Psoas muscle (tissue), 8 donors: ENCODE results near the gene CHST11. TPM values are rescaled to one million over a fixed set of nuclear protein-coding genes. Genes with fewer than 3 reads are reported as not detected.

Experiments used
- ATAC-seq, 4 donors: fragments of 200-7000 bp; cut with Tn5 transposase; one replicate each; pipeline ENCODE4 v1.9.1; 2020; ENCODE audit warnings: moderate library complexity in 3 of 4, mild to moderate bottlenecking in 2 of 4
- DNase-seq, 2 donors: peaks; one replicate each; pipeline ENCODE4 v3.0.0-alpha.2; 2020
- H3K27ac ChIP-seq: fragments of 200-600 bp; one replicate; pipeline ENCODE4 v1.8.0; 2022
- H3K27me3 ChIP-seq, 3 donors: fragments of 200-600 bp in 1 of 3; one replicate each; pipeline versions ENCODE4 v1.6.1 to v1.8.0; 2013 to 2022; ENCODE audit warnings: low read length in 2 of 3, mild to moderate bottlenecking in 2 of 3, moderate library complexity in 1 of 3; ENCODE audit not compliant: insufficient read depth in 3 of 3
- H3K36me3 ChIP-seq, 2 donors: fragments of 200-600 bp in 1 of 2; one replicate each; pipeline versions ENCODE4 v1.6.1 to v1.8.0; 2013 to 2022; ENCODE audit warnings: low read depth in 1 of 2, mild to moderate bottlenecking in 1 of 2, moderate library complexity in 1 of 2; ENCODE audit not compliant: insufficient read depth in 1 of 2
- H3K4me1 ChIP-seq: fragments of 200-600 bp; one replicate; pipeline ENCODE4 v1.8.0; 2022
- H3K4me3 ChIP-seq: fragments of 200-600 bp; one replicate; pipeline ENCODE4 v1.8.0; 2022; ENCODE audit warnings: mild to moderate bottlenecking
- H3K9me3 ChIP-seq: fragments of 200-600 bp; one replicate; pipeline ENCODE4 v1.8.0; 2022
- WGBS, 3 donors: extraction: QIAGEN DNeasy Blood & Tissue Kit; methylation state at CpG; one replicate each; pipeline versions ENCODE4 v1.1.6 to v1.1.7; 2013; 5-methylcytosine and 5-hydroxymethylcytosine counted together
- intact Hi-C, 2 donors: fragments of 100-400 bp; cut with DNase I; formaldehyde crosslinking; loops; one replicate each; pipeline versions ENCODE4 v1.11.0 to v1.14.2; 2022
- polyA plus RNA-seq, 3 donors: library from polyadenylated mRNA; stranded (reverse); fragments of 200-250 nt; gene quantifications; one replicate each; pipeline ENCODE4 v1.2.3, GENCODE V29; 2013
- total RNA-seq, 4 donors: library from RNA; stranded (reverse); fragmentation: NEBNext Ultra II Directional in 2 of 4; extraction: Animal tissue kit (Norgen Biotek cat#: 25700) in 2 of 4; gene quantifications; one replicate each; pipeline versions ENCODE4 v1.2.1 to v1.2.4, GENCODE V29; 2021 to 2023
- TF ChIP-seq, protein P1 (sequence below): fragments of 200-600 bp; IDR thresholded peaks from one replicate; pipeline ENCODE4 v1.8.0; 2022; ENCODE audit warnings: antibody characterized with exemption
- donor health status: healthy with polysubstance abuse.
- donor health status: DM: no; HTN: no; CAD: no; lungs with moderate emphysema.
- donor health status: Bipolar disorder and iron deficiency.
- donor health status: healthy.
- donor health status: DM: yes; HTN: yes; CAD: no.
- donor health status: DM: no; HTN: no; CAD: no.
- donor health status: DM: no; HTN: no; CAD: no.
- donor health status: DM: yes; HTN: yes; CAD: no.

The CHST11 gene
- total and polyA plus RNA-seq, 7 donors: 0.52 to 1.6 (median 1.0) TPM

DNA sequence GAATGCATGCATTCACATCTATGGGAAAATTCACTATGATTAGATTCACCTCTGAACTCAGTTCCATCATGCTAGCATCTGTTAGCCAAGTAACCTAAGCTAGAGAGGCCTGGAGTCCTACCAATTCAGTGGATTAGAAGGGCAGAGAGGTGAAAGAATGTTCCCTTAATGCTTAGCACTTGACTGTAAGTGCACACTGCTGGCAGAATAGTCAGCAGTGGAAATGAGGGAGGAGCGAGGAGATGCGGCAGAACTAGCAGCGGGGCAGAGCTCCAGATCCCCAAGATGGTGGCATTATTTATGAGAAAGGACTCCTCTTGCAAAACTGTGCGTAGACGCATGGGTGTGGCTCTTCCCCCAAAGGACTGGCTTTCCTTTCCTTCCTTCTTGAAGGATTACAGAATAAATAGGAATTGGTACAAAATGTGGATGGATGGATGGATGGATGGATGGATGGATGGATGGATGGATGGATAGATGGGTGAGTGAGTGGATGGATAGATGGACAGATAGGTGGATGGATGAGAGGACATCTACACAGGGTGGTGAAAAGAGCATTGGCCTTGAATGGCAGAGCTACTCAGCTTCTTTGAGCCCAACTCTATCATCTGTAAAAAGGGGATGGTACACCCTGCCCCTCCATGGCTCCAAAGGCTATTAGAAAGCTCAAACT, 227.2 kb downstream of the CHST11 start:
- intact Hi-C loops: no loop called here
- ATAC-seq (no peak), DNase-seq (no peak)
- Histone ChIP-seq H3K36me3 (no peaks in the 10 kb centered on the region), H3K27me3 (no peaks in the 10 kb centered on the region), H3K4me1 (no peaks in the 10 kb centered on the region), H3K9me3 (no peaks in the 10 kb centered on the region), H3K4me3 (no peak overlapping the region), H3K27ac (no peak overlapping the region)
- 66 to 82% (median 82%) methylated on average over 5 of the region's 5 CpGs for WGBS, 3 donors
- TF ChIP-seq, protein P1, sequence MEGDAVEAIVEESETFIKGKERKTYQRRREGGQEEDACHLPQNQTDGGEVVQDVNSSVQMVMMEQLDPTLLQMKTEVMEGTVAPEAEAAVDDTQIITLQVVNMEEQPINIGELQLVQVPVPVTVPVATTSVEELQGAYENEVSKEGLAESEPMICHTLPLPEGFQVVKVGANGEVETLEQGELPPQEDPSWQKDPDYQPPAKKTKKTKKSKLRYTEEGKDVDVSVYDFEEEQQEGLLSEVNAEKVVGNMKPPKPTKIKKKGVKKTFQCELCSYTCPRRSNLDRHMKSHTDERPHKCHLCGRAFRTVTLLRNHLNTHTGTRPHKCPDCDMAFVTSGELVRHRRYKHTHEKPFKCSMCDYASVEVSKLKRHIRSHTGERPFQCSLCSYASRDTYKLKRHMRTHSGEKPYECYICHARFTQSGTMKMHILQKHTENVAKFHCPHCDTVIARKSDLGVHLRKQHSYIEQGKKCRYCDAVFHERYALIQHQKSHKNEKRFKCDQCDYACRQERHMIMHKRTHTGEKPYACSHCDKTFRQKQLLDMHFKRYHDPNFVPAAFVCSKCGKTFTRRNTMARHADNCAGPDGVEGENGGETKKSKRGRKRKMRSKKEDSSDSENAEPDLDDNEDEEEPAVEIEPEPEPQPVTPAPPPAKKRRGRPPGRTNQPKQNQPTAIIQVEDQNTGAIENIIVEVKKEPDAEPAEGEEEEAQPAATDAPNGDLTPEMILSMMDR: no peak

DNA sequence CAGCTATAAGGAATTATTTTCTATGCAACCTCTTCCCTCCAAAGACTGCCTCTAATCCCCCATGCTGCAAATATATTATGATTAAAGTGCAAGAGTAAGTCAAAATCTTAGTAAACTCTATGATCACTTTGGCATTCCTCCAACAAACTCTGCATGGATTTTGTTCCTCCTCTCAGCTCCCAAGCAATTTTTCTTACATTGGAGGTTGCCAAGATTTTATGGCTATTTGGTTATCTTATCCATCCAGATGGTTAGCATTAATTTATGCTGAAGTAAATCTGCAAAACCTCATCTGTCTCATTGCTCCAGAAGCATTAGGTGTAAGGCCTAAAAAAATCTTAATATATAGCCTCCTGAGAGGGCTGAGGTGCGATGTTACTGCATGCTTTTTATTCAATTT, 228.1 kb downstream of the CHST11 start:
- no peak for ATAC-seq
- Histone ChIP-seq H3K27me3 (no peaks in the 10 kb centered on the region), H3K36me3 (no peaks in the 10 kb centered on the region), H3K9me3 (no peaks in the 10 kb centered on the region), H3K4me1 (no peaks in the 10 kb centered on the region), H3K4me3 (no peak overlapping the region), H3K27ac (no peak overlapping the region)
- intact Hi-C loops: no loop called here
- WGBS, 3 donors: 85 to 92% (median 86%) methylated on average over 1 of the region's 1 CpG
- DNase-seq: no peak
- TF ChIP-seq, protein P1: no peak

DNA sequence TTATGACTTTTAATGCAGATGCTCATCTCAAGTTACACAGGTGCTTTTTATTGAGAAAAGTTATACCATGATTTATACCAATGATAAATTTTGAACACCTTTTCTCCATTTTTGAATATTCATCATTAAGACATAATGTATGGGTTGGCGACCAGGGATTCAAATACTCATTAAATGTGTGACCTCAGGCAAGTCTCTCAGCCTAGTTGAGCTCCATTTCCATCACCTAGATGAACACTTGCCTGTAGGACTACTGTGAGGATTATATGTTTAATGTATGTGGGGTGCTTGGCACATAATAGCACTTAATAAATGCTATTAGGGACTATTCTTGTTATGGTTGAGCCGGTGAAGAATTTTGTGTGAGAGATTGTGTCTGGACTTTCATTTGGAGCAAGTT, 228.6 kb downstream of the CHST11 start:
- H3K9me3 ChIP-seq: no peaks in the 10 kb centered on the region
- H3K4me3 ChIP-seq: no peak overlapping the region
- WGBS, 3 donors: 54 to 76% (median 63%) methylated on average over 2 of the region's 2 CpGs
- ATAC-seq (no peak), DNase-seq (no peak)
- intact Hi-C loops: no loop called here
- H3K4me1 ChIP-seq: no peaks in the 10 kb centered on the region
- TF ChIP-seq, protein P1: no peak
- no peaks in the 10 kb centered on the region for H3K27me3 ChIP-seq
- H3K36me3 ChIP-seq: no peaks in the 10 kb centered on the region
- H3K27ac ChIP-seq: no peak overlapping the region

DNA sequence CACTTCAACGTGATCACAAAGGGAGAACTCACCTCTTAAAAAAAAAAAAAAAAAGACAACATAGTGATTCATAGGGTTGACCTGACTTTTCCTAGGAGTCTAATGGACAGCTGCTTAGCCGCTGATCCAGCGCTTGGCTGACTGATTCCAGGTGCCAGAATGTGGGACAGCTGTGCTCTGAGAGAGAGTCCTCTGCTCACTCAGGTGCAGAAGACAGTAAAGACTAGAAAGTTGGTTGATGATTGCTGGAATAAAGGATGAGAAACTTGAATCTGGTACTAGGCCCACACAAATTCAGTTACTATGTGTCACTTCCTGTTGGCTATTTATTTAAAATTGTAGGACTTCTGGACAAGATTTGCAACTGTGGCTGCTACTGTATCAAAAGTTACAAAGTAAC, 229.4 kb downstream of the CHST11 start:
- H3K27me3 ChIP-seq: no peaks in the 10 kb centered on the region
- peak in 1 of 4 donors; percentile 49 for ATAC-seq
- intact Hi-C loops: no loop called here
- no peak overlapping the region for H3K4me3 ChIP-seq
- H3K9me3 ChIP-seq: no peaks in the 10 kb centered on the region
- TF ChIP-seq, protein P1: no peak
- no peaks in the 10 kb centered on the region for H3K36me3 ChIP-seq
- DNase-seq: no peak
- H3K4me1 ChIP-seq: no peaks in the 10 kb centered on the region
- WGBS, 3 donors: 35 to 81% (median 62%) methylated on average over 3 of the region's 3 CpGs
- no peak overlapping the region for H3K27ac ChIP-seq
